Coronary artery (tissue), 2 donors: Measurements from ENCODE around the gene LY6G5C.

ENCODE experiments used
- DNase-seq: peaks from one replicate; pipeline ENCODE4 v3.0.0-alpha.2; 2017; ENCODE audit warnings: low spot score
- H3K27ac ChIP-seq, 2 donors: fragments of 200-600 bp; sonication (generic); one replicate each; pipeline ENCODE4 v1.5.1; 2016 to 2019
- H3K4me3 ChIP-seq: fragments of 200-600 bp; sonication (generic); 2 replicates; pipeline ENCODE4 v1.5.1; 2016; ENCODE audit warnings: mild to moderate bottlenecking, moderate library complexity
- TF ChIP-seq, protein P1 (sequence below): fragments of 200-600 bp; sonication (generic); IDR thresholded peaks from one replicate; pipeline ENCODE4 v1.5.1; 2019; ENCODE audit warnings: antibody characterized with exemption

LY6G5C gene

GRCh38 chr6:31642798-31643570, 37.9 kb downstream of the LY6G5C start:
- TF ChIP-seq, protein P1, sequence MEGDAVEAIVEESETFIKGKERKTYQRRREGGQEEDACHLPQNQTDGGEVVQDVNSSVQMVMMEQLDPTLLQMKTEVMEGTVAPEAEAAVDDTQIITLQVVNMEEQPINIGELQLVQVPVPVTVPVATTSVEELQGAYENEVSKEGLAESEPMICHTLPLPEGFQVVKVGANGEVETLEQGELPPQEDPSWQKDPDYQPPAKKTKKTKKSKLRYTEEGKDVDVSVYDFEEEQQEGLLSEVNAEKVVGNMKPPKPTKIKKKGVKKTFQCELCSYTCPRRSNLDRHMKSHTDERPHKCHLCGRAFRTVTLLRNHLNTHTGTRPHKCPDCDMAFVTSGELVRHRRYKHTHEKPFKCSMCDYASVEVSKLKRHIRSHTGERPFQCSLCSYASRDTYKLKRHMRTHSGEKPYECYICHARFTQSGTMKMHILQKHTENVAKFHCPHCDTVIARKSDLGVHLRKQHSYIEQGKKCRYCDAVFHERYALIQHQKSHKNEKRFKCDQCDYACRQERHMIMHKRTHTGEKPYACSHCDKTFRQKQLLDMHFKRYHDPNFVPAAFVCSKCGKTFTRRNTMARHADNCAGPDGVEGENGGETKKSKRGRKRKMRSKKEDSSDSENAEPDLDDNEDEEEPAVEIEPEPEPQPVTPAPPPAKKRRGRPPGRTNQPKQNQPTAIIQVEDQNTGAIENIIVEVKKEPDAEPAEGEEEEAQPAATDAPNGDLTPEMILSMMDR: no peak
- Histone ChIP-seq H3K27ac (no peak overlapping the region), H3K4me3 (no peak overlapping the region)
- no peak for DNase-seq

- Histone ChIP-seq H3K4me3 (no peak overlapping the region), H3K27ac (no peak overlapping the region)
- no peak for DNase-seq
- TF ChIP-seq, protein P1: no peak
These were observed 39.5 kb downstream of the LY6G5C start for GRCh38 chr6:31641370-31641769.

GRCh38 chr6:31640612-31641011, 40.3 kb downstream of the LY6G5C start:
- no peak overlapping the region for H3K27ac ChIP-seq
- TF ChIP-seq, protein P1: no peak
- no peak for DNase-seq
- H3K4me3 ChIP-seq: no peak overlapping the region

DNA sequence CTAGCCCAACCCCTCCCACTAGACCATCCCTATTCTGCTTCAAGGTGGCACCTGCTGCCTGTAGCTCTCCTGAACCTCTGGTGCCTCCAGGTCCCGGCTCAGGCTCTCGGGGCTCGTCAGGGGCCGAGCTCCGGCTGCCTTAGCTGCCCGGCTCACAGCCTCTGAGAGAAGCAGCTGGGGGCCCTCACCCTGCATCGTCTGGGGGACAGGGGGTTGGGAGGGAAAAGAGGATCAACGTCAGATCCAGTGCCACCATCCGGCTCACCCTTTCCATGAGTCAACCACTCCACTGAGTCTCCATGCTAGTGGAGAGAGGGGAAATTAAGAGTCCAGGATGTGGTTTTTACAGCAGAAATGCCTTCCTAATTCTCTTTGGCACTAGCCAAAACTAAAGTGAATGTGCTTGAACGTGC, 41.4 kb downstream of the LY6G5C start:
- no peak for DNase-seq
- Histone ChIP-seq H3K27ac (no peak overlapping the region), H3K4me3 (no peak overlapping the region)
- TF ChIP-seq, protein P1: no peak

- Histone ChIP-seq H3K4me3 (no peak overlapping the region), H3K27ac (no peak overlapping the region)
- TF ChIP-seq, protein P1: no peak
- DNase-seq: no peak
These were observed 41.8 kb downstream of the LY6G5C start for GRCh38 chr6:31639043-31639442.

GRCh38 chr6:31636698-31637596, 43.9 kb downstream of the LY6G5C start:
- TF ChIP-seq, protein P1: no peak
- H3K27ac ChIP-seq: no peak overlapping the region
- DNase-seq: no peak
- no peak overlapping the region for H3K4me3 ChIP-seq
